GM21717 (cell line): Measurements from ENCODE around the gene NEAT1.

Source experiments
- ATAC-seq: cut with Tn5 transposase; IDR thresholded peaks from one replicate; pipeline ENCODE4 v1.9.1; 2021; ENCODE audit warnings: mild to moderate bottlenecking, moderate library complexity; ENCODE audit not compliant: unreplicated experiment

Gene NEAT1

DNA sequence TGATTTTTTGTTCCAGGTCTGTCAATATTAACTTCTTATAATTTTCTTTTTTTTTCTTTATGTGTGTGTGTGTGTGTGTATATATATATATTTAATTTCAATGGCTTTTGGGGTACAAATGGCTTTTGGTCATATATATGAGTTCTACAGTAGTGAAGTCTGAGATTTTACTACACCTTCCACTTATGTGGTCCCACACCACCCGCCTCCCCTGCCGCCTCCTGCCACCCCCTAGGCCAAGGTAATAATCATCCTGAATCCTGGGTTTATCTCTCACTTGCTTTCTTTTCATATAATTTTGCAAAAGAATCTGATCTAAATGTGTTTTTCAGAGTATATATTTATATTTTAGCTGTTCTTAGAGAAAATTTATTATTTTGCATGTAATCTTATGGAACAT lies 11.1 kb downstream of the NEAT1 start:
- ATAC-seq: no peak

DNA sequence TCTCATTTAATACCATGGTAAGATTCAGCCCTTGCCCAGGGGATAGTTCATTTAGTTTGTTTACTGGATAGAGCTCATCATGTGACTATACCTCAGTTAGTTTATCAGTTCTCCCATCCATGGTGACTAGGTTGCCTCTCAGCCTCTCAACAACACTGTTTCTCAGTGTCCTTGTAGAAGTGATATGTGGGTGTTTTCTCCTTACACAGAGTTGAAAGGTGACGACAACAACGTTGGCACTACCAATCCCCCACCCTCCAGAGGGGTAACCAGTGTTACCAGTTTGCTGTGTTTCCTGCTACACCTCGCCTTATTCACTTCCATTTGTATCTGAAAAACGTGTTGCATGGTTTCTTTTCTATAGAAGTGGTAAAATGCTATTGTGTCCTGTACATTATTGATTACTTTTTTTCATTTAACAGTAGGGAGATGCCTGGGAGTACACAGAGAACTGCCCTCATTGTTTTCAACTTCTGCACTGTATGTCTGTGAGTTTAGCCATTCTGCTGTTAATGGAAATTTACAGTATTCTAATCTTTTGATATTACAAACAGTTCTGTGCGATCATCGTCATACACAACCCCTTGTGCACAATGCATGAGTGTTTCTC lies 11.6 kb downstream of the NEAT1 start:
- ATAC-seq: no peak

- ATAC-seq: no peak
Measured at GRCh38 chr11:65434667-65435410, 12.2 kb downstream of the NEAT1 start.

GRCh38 chr11:65435411-65435931 lies 12.9 kb downstream of the NEAT1 start:
- ATAC-seq: no peak

GRCh38 chr11:65435981-65436411 lies 13.4 kb downstream of the NEAT1 start:
- no peak for ATAC-seq

GRCh38 chr11:65436412-65437032 lies 13.9 kb downstream of the NEAT1 start:
- ATAC-seq: no peak

DNA sequence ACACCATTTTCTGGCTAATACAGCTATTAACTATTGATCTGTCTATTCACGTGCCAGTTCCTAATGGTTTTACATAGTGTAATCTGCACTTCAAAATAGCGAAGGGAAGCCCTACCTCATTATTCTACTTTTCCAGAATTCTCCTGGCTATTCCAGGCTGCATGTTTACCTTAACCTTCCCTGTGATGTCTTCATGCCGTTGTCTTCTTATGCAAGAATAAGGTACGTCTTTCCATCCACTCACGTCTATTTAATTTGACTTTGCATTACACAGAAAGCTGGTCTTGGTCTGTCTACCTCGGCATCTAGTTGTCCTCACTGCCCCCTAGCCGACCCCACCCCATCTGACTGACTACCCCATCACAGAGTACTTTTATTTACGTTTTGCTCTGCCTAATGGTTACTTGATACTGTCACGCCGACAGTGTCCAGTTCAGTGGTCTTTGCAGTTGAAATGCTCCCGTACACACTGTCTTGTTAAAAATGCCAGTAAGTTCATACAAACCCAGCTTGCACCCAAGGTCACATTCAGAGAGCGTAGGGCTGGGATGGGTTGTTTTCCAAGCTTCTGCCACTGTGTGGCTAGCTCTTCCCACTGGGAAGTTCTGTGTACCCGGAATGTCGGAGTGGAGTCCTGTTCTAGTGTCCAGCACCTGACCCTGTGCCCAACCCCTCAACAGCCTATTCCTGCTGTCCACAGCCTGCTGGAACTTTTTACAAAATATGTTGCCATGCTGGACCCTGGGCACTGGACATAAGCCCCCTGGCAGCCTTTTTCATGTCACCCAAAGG lies 15.0 kb downstream of the NEAT1 start:
- ATAC-seq: no peak

- ATAC-seq: no peak
Measured at GRCh38 chr11:65438257-65439151, 15.9 kb downstream of the NEAT1 start.

- no peak for ATAC-seq
Measured at GRCh38 chr11:65439331-65440181, 17.0 kb downstream of the NEAT1 start.

DNA sequence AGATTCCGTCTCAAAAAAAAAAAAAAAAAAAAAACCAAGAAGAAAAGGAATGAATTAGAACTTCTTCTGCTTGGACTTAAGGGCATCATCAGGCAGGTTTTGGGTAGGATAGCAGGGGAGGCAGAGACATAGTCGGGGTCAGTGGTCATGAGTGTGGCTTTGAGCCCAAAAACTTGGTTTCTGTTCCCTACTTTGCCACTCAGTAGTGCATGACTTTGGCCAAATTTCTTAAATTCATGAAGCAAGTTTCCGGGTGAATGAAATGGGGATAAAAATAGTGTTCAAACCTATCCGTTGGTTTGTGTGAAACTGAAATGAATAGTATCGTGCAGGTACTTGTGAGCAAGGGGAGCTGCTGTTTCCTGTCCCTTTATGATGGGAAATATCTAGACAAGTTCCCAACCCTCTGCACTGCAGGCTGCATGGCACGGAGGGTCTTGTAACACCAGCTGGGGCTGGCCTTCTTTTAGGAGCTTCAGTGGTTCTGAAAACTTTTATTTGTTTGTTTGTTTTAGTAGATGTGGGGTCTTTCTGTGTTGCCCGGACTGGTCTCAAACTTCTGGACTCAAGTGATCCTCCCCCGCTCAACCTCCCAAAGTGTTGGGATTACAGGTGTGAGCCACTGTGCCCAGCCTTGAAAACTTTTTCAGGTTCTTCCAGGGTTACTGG lies 18.4 kb downstream of the NEAT1 start:
- ATAC-seq: no peak

- no peak for ATAC-seq
Measured at GRCh38 chr11:65442842-65443331, 20.3 kb downstream of the NEAT1 start.

DNA sequence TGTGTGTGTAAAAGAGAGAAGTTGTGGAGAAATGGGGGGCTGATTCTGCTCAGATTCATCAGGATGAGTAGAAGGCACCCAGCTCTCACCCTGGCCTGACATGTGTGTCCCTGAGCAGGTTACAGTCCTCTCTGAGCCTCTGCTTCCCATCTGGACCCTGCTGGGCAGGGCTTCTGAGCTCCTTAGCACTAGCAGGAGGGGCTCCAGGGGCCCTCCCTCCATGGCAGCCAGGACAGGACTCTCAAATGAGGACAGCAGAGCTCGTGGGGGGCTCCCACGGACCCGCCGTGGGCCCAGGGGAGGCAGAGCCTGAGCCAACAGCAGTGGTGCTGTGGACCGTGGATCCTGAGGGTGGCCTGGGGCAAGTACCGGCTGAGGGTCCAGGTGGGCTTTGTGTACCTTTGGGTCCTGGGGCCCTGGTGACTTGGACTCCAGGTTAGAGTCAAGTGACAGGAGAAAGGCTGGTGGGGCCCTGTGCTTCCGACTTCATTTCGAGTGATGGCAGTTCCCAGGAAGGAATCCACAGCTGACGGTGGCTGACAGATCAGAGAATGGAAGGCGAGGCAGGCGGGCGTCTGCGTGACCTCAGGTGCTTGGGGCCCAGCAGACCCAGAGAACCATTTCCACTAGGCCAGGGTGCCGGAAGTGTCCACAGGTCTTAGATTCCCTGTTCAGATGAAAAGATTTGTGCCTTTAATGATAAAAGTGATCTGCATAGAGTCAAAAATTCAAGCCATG lies 21.9 kb downstream of the NEAT1 start:
- ATAC-seq: no peak

DNA sequence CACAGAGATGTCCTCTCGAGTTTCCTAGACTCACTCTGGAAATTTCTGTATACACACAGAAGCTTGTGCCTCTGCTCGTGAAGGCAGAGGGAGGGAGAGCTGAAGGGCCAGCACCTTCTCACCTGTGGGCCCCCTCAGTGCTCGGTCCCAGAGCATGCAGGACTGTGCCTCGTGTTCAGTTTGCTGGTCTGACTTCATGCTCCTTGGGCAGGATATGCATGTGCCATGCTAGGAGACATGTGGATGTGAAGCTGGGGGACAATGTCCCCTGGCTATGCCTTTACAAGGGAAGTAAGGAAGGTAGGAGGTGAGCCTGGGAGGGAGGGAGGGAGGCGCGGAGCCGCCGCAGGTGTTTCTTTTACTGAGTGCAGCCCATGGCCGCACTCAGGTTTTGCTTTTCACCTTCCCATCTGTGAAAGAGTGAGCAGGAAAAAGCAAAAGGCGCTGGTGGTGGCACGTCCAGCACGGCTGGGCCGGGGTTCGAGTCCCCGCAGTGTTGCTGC lies 22.6 kb downstream of the NEAT1 start:
- no peak for ATAC-seq

DNA sequence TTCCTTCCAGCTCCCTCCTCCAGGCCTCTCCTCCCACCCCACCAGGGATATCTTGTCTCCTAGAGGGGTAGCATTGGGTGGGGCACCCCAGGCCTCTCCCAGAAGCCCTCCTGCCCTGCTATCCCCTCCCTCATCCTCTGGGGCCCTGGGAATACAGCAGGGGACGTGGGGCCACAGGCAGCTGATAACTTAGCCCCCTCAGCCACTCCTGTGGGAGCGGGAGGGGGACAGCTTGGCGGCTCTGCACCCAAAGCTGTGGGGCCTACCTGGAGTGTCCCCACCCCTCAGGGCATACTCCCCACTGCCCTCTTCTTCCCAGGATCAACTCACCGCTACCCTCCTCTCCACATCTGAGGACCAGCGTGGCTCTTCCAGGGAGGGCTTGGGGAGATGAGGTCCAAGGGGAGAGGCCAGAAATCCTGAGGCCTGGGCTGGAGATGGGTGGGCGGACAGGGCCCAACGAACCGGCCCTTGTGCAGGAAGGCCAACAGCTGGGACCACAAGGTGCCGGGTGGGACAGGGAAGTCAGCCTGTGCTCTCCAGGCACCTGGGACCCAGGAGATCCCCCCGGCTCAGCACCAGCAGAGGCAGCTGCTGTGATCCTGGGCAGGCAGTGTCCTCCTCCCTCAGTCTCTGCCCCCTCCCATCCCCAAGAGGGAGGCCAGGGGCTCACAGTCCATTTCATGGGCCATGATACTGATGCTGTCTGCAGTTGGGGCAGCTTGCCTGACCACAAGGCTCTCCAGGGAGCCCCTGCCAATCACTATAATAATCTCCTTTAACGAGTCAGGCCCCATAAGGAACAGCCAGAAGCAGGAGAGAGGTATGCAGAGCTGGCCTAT lies 23.2 kb downstream of the NEAT1 start:
- ATAC-seq: no peak

GRCh38 chr11:65446446-65447277 lies 24.1 kb downstream of the NEAT1 start:
- no peak for ATAC-seq

GRCh38 chr11:65448074-65448417 lies 25.4 kb downstream of the NEAT1 start:
- ATAC-seq: no peak
